ENCODE data around the gene KIF1A.

KIF1A gene

DNA sequence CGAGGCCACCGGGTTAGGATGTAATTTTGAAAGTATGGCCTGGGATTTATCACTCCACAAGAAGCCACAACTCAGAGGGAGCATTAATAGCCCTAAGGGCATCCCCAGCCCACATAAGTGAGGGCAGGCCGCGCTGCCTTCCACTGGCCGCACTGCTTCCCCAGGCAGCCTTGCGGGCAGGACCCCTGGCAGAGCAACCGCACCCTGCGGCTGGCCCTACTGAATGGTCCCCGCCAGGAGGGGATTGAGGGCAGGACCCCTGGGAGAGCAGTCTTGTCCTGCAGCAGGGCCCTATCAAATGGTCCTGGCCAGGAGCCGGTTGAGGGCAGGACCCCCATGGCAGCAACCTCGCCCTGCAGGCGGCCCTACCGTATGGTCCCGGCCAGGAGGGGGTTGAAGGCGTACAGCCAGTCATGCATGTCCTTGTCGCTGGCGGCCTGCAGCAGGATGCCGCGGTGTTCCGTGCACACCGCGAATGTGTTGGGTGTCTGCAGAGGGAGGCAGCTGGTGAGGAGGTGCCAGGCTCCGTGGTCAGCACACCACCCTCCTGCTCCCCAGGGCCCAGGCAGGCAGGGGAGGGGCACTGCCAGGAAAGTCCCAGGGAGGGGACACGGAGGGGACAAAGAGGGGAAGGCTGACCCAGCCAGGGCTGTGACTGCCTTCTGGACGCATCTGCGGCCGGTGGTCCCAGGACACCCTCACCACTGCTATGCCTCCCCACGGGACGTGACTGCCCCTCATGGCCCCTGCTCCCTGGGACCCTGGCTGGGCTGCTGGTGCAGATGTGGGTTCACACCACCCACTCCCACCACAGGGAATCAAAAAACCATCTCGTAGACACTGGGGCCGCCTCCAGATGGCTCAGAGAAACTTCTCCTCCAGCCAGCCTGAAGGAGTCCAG lies 102.1 kb downstream of the KIF1A start:
- no peak for DNase-seq

DNA sequence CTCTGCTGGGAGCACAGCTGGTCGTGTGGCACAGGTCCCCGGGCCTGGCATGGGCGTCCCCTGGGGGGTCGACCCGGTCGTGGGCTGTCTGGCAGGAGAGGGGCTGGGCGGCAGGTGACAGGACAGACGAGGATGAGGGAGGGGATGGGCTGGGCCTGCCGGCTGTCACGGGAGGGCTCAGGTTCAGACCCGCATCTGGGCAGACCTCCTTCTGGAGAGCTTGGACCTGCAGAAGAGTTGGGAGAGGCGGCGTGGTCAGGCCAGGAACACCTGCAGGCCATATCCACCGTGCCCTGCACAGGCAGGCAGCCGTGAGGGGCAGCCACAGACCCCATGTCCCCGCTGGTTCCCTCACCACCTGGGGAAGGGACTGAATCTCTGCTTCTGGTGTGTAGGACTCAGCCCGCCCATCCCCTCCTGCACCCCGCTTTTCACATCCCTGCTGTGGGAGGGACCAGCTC lies 102.8 kb downstream of the KIF1A start:
- no peak for DNase-seq

DNA sequence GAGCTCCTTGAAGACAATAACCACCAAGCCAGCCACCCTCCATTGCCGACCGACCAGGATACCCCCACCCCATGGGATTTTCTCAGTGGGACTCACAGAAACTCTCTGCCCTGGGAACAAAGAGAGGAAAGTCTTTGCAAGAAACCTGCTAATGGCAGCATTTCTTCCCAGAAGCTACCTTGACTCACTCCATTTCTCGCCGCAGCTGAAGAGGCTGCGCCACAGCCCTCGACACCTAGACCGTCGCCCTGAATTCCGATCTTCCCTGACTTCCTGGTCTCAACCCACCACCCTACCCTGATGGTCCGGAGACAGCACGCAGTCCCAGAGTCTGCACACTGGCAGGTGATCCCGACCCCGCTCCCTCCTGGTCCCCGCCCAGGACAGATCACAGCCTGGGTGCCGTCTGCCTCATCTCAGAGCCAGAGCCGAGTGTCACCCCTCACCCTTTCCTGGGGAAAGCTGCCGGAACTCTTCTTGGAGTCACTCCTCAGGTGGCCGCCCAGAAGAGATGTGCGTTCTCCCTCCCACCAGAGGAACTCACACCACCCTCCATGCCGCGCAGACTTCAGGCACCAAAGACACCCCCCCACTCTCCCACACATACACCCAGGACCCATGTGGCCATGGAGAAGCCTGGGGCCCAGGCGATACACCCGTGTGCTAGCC lies 103.8 kb downstream of the KIF1A start:
- DNase-seq, result no peak

GRCh38 chr2:240714747-240715725 lies 105.0 kb downstream of the KIF1A start:
- DNase-seq, result no peak

DNA sequence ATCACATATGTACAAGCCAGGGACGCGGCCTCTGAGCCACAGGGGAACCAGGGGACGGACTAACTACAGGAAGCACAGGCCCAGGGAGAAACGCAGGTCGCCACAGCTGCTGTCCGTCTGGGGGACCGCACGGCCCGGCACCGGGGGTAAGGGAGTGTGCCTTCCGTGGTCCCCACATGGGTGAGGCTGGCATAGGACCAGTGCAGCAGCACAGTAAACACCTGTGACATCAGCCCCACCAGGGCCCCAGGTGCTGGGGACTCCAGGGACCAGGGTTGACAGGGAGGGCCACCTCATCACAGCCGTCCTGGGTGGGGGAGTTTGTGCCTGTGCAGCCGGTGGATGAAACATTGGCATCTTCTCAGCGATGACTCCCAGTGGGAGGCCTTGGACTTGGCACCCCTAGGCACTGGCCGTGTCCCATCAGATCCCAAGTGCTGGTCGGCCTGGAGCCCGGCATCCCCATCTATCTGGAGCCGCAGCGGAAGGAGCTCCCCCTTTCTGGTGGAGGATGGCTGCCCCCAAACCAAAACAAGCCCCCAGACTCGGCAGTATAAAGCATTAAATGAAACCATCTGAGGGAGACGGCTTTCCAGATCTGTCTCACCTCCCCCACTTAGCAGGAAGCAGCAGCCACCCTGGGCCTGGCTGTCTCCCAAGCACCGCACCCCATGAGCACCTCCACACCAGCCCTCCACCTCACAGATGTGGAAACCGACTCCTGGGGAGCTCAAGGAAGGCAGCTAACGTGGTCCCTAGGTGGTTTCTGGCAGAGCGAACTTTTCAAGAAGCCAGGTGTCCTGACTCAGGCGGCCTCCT lies 105.9 kb downstream of the KIF1A start:
- no peak for DNase-seq

DNA sequence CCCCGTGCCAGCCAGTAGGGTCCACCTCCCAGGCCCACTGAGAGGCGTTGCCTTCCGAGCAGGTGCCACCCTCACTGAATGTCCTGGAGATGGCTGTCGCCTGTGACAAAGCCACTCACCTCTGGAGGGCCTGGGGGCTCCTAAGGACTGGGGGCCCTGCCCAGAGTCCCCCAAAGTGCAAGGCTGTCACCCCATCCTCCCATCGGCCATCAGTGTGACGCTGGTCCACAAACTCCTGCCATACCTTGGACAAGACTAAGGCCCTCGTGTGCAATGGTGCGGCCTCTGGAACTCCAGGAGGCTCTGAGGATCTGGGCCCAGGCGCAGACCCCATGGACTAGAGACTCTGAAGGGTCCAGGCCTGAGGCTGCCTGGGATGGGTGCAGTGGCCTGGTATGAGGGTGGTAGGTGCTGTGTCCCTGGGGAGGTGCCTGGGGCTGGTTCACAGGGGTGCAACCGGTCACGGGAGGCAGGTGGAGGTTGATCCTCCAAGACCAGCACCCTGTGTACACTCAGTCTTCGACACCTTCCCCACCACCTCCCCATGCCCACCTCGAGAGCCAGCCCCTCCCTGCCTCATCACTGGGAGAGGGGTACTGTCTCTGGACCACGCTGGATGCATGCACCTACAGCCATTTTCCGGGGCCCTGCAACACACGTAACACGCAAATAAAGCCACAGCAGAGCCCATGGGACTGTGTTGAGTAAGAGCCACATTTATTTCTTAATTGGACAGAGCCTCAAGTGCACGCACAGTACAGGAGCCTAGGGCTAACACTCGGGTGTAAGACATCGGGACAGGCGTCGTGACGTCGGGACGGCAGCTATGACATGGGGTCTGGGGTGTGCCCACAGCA lies 106.7 kb downstream of the KIF1A start:
- DNase-seq, result no peak

GRCh38 chr2:240712121-240712520 lies 107.9 kb downstream of the KIF1A start:
- DNase-seq, result no peak

GRCh38 chr2:240711701-240712100 lies 108.3 kb downstream of the KIF1A start:
- DNase-seq, result no peak

DNA sequence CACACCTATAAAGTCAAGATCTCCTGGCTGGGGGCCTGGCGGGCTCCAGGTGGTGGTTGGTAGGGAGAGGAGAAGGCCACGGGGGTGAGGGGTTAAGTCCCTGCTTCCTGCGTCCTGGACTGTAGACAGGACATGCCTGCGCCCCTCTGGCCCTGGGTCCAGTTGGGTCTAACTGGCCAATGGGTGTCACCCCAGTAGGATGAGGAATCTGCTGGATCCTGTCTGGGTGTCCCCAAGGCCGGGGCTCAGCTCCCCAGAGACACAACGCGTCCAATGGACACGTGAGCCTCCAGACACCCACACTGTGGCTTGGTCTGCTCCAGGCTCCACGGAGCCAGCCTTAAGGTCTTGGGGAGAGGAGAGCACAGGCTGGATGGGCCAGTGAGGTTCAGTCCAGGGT lies 108.7 kb downstream of the KIF1A start:
- DNase-seq, result no peak

GRCh38 chr2:240708457-240708856 lies 111.6 kb downstream of the KIF1A start:
- no peak for DNase-seq

DNA sequence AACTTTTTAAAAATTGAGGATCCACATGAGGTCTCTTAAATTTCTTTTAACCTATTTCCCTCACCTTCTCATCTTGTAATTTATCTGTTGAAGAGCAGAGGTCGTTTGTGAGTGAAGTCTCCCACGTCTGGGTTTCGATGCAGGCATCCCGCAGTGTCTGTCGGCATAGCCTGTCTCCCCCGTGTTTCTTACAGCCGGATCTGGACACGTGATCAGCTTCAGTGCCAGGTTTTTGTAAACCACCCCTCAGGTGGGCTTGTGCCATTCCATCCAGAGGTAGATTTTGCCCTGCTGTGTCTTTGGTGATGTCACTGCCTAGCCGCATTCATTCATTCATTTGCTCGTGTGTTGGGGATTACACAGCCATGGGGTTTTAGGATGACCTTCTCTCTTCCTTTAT lies 112.2 kb downstream of the KIF1A start:
- DNase-seq, result no peak

DNA sequence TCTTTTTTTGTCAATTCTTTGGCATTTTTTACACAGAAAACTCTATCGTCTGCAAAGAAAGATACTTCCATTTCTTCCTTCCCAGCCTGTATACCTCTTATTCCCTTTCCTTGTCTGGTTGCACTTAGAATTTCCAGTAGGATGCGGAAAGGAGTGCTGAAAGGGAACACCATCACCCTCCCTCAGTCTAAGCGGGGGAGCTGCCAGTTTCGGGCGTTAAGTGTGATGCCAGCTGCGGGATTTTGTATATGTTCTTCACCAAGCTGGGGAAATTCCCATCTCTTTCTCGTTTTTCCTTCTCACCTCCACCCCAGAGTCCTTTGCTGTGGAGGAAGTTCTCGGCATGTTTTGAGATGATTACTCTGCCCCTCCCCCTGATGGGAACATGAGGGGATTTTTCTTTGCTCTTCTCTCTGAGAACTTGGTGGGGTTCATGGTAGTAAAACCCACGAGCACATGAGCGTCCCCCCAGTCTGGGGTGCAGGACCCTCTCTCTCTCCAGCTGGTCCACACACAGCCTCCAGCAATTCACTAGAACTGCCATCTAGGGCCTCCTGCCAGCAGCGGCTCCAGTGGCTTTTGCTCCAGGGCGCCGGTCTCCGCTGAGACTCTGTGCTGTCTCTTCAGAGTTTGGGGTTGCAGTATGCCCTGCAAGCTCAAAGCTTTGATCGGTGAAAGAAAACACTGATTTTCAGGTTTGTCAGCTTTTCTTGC lies 112.8 kb downstream of the KIF1A start:
- no peak for DNase-seq

- peak; percentile 77 to 87 (median 84) for DNase-seq
Measured at GRCh38 chr2:240705204-240705791, 114.7 kb downstream of the KIF1A start.

- DNase-seq, result no peak
Measured at GRCh38 chr2:240704651-240705050, 115.4 kb downstream of the KIF1A start.

DNA sequence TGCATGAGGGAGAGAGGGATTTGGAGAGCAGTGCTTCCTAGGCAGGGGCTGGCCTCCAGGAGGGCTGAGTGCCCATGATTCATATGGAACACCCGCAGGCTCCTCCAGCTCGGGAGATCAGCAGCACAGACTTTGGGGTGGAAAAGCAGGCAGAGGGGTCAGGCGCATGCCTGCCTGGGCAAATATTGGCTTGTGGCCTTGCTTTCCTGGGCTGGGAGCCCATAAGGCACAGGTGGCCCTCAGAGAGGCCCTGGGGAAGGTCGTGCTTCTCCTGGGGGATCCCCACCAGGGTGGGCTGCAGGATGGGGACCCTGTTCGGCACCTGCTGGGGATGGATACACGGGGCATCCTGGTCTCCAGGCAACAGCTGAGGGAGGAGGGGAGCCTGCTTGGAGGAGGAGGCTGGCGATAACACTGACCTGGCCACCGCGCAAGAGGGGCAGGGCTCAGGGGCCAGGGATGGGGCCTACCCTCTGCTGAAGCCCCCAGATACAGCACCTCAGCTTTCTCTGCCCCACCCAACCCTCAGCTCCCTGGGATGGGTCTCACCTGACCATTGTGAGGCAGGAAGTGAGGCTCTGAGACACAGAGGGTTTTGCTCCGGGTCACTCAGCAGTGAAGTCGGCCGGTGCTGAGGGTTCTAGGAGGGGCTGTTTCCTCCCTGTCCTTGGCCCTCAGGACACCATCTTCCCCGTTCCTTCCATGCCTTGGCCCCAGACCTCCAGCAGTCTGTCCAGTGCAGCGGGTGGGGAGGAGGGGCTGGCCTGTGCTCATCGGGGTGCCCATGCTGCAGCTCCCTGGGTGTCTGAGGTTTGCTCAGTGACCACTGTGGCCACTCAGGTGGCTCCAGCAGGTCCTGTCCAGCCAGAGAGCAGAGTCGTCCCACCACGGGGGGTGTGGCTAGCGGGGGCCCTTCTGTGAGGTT lies 116.3 kb downstream of the KIF1A start:
- DNase-seq, result no peak

DNA sequence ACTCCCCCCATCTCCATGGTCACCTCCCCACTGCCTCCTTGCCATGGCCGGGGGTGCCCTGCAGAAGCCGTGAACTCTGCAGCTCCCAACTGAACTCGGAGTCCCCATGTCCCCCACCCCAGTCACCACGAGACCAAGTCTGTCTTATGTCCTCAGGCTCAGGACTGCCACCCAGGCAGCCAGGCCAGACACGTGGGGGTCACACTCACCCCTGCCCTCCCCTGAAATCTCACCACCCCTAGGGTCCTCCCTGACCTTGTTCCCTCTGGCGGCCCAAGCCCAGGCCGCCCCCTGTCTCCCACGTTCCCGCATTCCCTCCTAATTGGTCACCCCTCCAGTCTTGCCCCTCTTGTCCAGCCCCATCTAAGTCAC lies 117.4 kb downstream of the KIF1A start:
- no peak for DNase-seq

GRCh38 chr2:240701736-240702639 lies 118.0 kb downstream of the KIF1A start:
- DNase-seq, result peak in 1 of 4 experiments; percentile 9

Data from suppressor macrophage (primary cell).